Muscle layer of colon (tissue), 2 donors: ENCODE data around the gene ST6GAL1.

Experiments used
- H3K27ac ChIP-seq: one replicate; pipeline ENCODE4 v1.7.0; 2013; ENCODE audit warnings: low read depth, mild to moderate bottlenecking, low read length, moderate library complexity
- H3K27me3 ChIP-seq, 2 donors: one replicate each; pipeline ENCODE4 v1.7.0; 2013; ENCODE audit warnings: low read length in 2 of 2, mild to moderate bottlenecking in 2 of 2; ENCODE audit not compliant: insufficient read depth in 2 of 2, control insufficient read depth in 1 of 2
- H3K36me3 ChIP-seq: one replicate; pipeline ENCODE4 v1.7.0; 2013; ENCODE audit warnings: mild to moderate bottlenecking, low read length; ENCODE audit not compliant: insufficient read depth
- H3K4me1 ChIP-seq: one replicate; pipeline ENCODE4 v1.7.0; 2013; ENCODE audit warnings: mild to moderate bottlenecking, low read length; ENCODE audit not compliant: insufficient read depth
- H3K4me3 ChIP-seq, 2 donors: one replicate each; pipeline ENCODE4 v1.7.0; 2013; ENCODE audit warnings: low read length in 2 of 2, low read depth in 1 of 2, mild to moderate bottlenecking in 1 of 2, moderate library complexity in 1 of 2
- H3K9ac ChIP-seq: one replicate; pipeline ENCODE4 v1.7.0; 2013; ENCODE audit warnings: low read length
- H3K9me3 ChIP-seq: one replicate; pipeline ENCODE4 v1.7.0; 2013; ENCODE audit warnings: mild to moderate bottlenecking, low read length
- donor health status: abdominal sarcoma.
- donor health status: Adenocarcinoma of cecum.

Gene ST6GAL1

DNA sequence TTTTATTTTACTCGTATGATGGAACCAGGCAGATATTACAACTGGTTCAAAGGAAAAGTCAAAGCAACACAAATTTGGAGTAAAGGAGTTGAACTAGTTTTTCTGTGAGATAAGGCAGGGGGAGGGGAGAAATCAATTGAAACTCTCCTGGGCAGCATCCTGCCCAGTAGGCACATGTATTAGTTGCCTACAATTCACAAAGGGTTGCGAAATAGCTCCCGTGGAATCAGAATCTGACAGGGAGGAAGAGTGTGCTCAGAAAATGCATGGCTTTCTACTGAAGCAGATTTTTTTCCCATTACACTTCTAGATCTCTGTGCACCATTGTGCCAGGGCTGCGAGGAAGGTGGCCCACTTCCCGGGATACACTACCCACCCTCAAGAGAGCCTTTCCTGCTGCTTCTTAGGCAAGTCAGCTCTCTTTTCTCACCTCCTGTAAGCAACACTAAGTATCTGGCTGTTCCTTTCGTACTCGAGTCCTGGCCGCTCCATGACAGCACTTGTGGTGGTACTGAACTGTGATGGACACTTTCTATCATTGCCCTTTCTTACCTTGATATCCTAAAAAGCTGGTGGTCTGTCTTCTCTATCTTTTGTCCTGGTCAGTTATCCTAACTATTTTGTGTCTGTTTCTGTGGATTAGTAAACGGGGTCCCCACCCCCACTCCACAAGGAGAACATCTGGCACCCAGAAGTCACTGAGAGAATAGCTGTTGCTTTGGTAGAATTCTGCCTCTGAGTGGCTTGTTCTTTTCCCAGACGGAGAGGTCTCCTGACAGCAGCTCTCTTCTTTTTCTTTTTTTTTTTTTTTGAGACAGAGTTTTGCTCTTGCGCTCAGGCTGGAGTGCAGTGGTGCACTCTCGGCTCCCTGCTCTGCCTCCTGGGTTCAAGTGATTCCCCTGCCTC, 134.1 kb downstream of the ST6GAL1 start:
- Histone ChIP-seq H3K27ac (no peak overlapping the region), H3K4me3 (no peak overlapping the region), H3K27me3 (no peaks in the 10 kb centered on the region), H3K4me1 (no peaks in the 10 kb centered on the region), H3K9ac (no peak overlapping the region), H3K36me3 (no peaks in the 10 kb centered on the region), H3K9me3 (no peaks in the 10 kb centered on the region)

- H3K4me3 ChIP-seq = no peak overlapping the region
- H3K9ac ChIP-seq = no peak overlapping the region
- H3K9me3 ChIP-seq = no peaks in the 10 kb centered on the region
- no peaks in the 10 kb centered on the region for H3K4me1 ChIP-seq
- no peak overlapping the region for H3K27ac ChIP-seq
- H3K27me3 ChIP-seq = no peaks in the 10 kb centered on the region
- H3K36me3 ChIP-seq = no peaks in the 10 kb centered on the region
Measured at GRCh38 chr3:187066228-187066995, 136.1 kb downstream of the ST6GAL1 start.

GRCh38 chr3:187068787-187069186, 138.5 kb downstream of the ST6GAL1 start:
- H3K4me3 ChIP-seq = no peak overlapping the region
- H3K9ac ChIP-seq = no peak overlapping the region
- no peaks in the 10 kb centered on the region for H3K27me3 ChIP-seq
- no peaks in the 10 kb centered on the region for H3K4me1 ChIP-seq
- H3K27ac ChIP-seq = no peak overlapping the region
- H3K9me3 ChIP-seq = no peaks in the 10 kb centered on the region
- H3K36me3 ChIP-seq = no peaks in the 10 kb centered on the region

GRCh38 chr3:187069857-187070516, 139.7 kb downstream of the ST6GAL1 start:
- Histone ChIP-seq H3K9me3 (no peaks in the 10 kb centered on the region), H3K27ac (no peak overlapping the region), H3K9ac (no peak overlapping the region), H3K27me3 (no peaks in the 10 kb centered on the region), H3K4me3 (no peak overlapping the region), H3K36me3 (no peaks in the 10 kb centered on the region), H3K4me1 (no peaks in the 10 kb centered on the region)

DNA sequence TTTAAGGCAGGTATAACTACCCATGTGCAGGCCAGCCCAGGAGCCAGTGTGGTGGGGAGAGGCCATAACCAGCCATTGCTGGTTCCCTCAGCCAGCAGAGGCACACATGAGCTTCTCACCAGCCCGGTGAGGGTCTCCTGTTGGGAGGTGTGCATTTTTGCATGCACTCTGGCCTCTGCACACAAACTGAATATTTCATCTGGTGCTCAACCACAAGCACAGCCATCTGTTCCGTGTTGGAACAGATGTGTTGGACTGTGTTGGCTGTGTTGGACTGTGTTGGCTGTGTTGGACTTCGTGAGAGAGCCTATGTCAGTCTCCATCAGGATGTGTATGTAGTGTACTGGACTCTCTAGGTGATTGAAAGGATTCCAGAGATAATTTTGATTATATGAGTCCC, 141.8 kb downstream of the ST6GAL1 start:
- Histone ChIP-seq H3K9me3 (no peaks in the 10 kb centered on the region), H3K4me3 (no peak overlapping the region), H3K36me3 (no peaks in the 10 kb centered on the region), H3K27ac (no peak overlapping the region), H3K4me1 (no peaks in the 10 kb centered on the region), H3K9ac (no peak overlapping the region), H3K27me3 (no peaks in the 10 kb centered on the region)

GRCh38 chr3:187072511-187072910, 142.2 kb downstream of the ST6GAL1 start:
- Histone ChIP-seq H3K9me3 (no peaks in the 10 kb centered on the region), H3K36me3 (no peaks in the 10 kb centered on the region), H3K4me1 (no peaks in the 10 kb centered on the region), H3K27me3 (no peaks in the 10 kb centered on the region), H3K9ac (no peak overlapping the region), H3K4me3 (no peak overlapping the region), H3K27ac (no peak overlapping the region)

- Histone ChIP-seq H3K36me3 (no peaks in the 10 kb centered on the region), H3K27me3 (no peaks in the 10 kb centered on the region), H3K27ac (no peak overlapping the region), H3K4me3 (no peak overlapping the region), H3K4me1 (no peaks in the 10 kb centered on the region), H3K9me3 (no peaks in the 10 kb centered on the region), H3K9ac (no peak overlapping the region)
Measured at GRCh38 chr3:187073581-187074098, 143.3 kb downstream of the ST6GAL1 start.

- Histone ChIP-seq H3K4me1 (no peaks in the 10 kb centered on the region), H3K36me3 (no peaks in the 10 kb centered on the region), H3K27ac (no peak overlapping the region), H3K4me3 (no peak overlapping the region), H3K9ac (no peak overlapping the region), H3K9me3 (no peaks in the 10 kb centered on the region), H3K27me3 (no peaks in the 10 kb centered on the region)
Measured at GRCh38 chr3:187074846-187075245, 144.5 kb downstream of the ST6GAL1 start.

GRCh38 chr3:187076297-187076696, 146.0 kb downstream of the ST6GAL1 start:
- no peak overlapping the region for H3K9ac ChIP-seq
- H3K9me3 ChIP-seq = no peaks in the 10 kb centered on the region
- H3K4me3 ChIP-seq = no peak overlapping the region
- no peaks in the 10 kb centered on the region for H3K36me3 ChIP-seq
- H3K27me3 ChIP-seq = no peaks in the 10 kb centered on the region
- no peak overlapping the region for H3K27ac ChIP-seq
- H3K4me1 ChIP-seq = no peaks in the 10 kb centered on the region

DNA sequence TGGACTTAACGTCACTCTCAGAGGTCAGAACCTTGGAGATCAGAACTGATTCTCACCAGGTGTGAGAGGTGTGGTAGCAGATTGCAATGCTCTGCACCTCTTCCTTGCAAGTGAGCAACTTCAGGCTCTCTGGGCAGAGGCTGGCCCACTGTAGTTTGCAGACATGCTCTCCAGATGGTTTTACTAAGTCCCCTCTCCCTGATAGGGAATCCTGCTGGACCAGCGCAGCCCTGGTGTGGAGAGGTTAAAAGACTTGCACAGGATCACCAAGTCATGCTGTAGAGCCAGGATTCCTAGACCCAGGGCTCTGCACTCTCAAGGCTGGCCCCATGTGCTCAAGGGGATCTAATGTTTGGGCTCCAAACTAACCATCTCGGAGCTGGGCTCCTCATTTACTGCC, 146.8 kb downstream of the ST6GAL1 start:
- no peaks in the 10 kb centered on the region for H3K36me3 ChIP-seq
- no peaks in the 10 kb centered on the region for H3K4me1 ChIP-seq
- no peaks in the 10 kb centered on the region for H3K9me3 ChIP-seq

GRCh38 chr3:187077537-187077936, 147.2 kb downstream of the ST6GAL1 start:
- H3K4me1 ChIP-seq = no peaks in the 10 kb centered on the region
- no peaks in the 10 kb centered on the region for H3K9me3 ChIP-seq
- no peaks in the 10 kb centered on the region for H3K27me3 ChIP-seq
- no peaks in the 10 kb centered on the region for H3K36me3 ChIP-seq
- no peak overlapping the region for H3K9ac ChIP-seq
- no peak overlapping the region for H3K27ac ChIP-seq
- no peak overlapping the region for H3K4me3 ChIP-seq

More for the DNA sequence above, 146.8 kb downstream of the ST6GAL1 start:
- Histone ChIP-seq H3K9ac (no peak overlapping the region), H3K27ac (no peak overlapping the region), H3K4me3 (no peak overlapping the region), H3K27me3 (no peaks in the 10 kb centered on the region)
